ENCODE measurements around the gene FILIP1L. TPM values are rescaled to one million over a fixed set of nuclear protein-coding genes. Genes with fewer than 3 reads are reported as not detected.

The FILIP1L gene
- total RNA-seq, 1 experiment from 2014 or later = 15.5 TPM

GRCh38 chr3:99805160-99805559 is 309.1 kb downstream of the FILIP1L start:
- DNase-seq = no peak
- Histone ChIP-seq H3K27me3 (replicated peaks; ENCODE audit: control insufficient read depth, insufficient read depth, low read length) (no peaks in the 10 kb centered on the region), H3K36me3 (ENCODE audit: control insufficient read depth, insufficient read depth, low read length) (no peaks in the 10 kb centered on the region), H3K4me3 (ENCODE audit: low read depth, low read length) (no peak overlapping the region), H3K4me1 (no peaks in the 10 kb centered on the region), H3K9me3 (peaks cover 15% of the 10 kb centered on the region)
- Mint-ChIP-seq H3K27me3 (ENCODE audit: insufficient read depth, unreplicated experiment) (no peaks in the 10 kb centered on the region), H3K4me3 (ENCODE audit: unreplicated experiment) (no peak overlapping the region), H3K36me3 (ENCODE audit: insufficient read depth, unreplicated experiment) (peaks cover 6% of the 10 kb centered on the region), H3K4me1 (ENCODE audit: low read depth, unreplicated experiment) (no peaks in the 10 kb centered on the region), H3K9me3 (ENCODE audit: unreplicated experiment) (peaks cover 40% of the 10 kb centered on the region), H3K27ac (ENCODE audit: unreplicated experiment) (no peak overlapping the region)
- CTCF ChIA-PET = no interaction called here
- intact Hi-C loops (cut with micrococcal nuclease; ENCODE audit: unreplicated experiment) = no loop called here
- POLR2A ChIA-PET = no interaction called here
- no TSS peak for BruUV-seq (replicated peaks)
- no peak for TF ChIP-seq CTCF (IDR thresholded peaks at IDR 0.05; ENCODE audit: insufficient read depth in 1 of 2, low read depth in 1 of 2, low read length in 1 of 2, severe bottlenecking in 1 of 2, unreplicated experiment in 1 of 2)

- BruUV-seq (replicated peaks) = no TSS peak
- H3K4me3 ChIP-seq (ENCODE audit: low read depth, low read length) = no peak overlapping the region
These were observed 311.0 kb downstream of the FILIP1L start for GRCh38 chr3:99803297-99803696.

GRCh38 chr3:99799422-99799821 is 314.9 kb downstream of the FILIP1L start:
- Mint-ChIP-seq H3K4me1 (ENCODE audit: low read depth, unreplicated experiment) (no peaks in the 10 kb centered on the region), H3K9me3 (ENCODE audit: unreplicated experiment) (peaks cover 17% of the 10 kb centered on the region), H3K36me3 (ENCODE audit: insufficient read depth, unreplicated experiment) (no peaks in the 10 kb centered on the region), H3K4me3 (ENCODE audit: unreplicated experiment) (no peak overlapping the region), H3K27me3 (ENCODE audit: insufficient read depth, unreplicated experiment) (no peaks in the 10 kb centered on the region), H3K27ac (ENCODE audit: unreplicated experiment) (no peak overlapping the region)
- POLR2A ChIA-PET = no interaction called here
- CTCF ChIA-PET = no interaction called here
- H3K9me3 ChIP-seq = no peaks in the 10 kb centered on the region; the same call in 1 of the 2 replicates
- H3K36me3 ChIP-seq (ENCODE audit: control insufficient read depth, insufficient read depth, low read length) = no peaks in the 10 kb centered on the region
- intact Hi-C loops (cut with micrococcal nuclease; ENCODE audit: unreplicated experiment) = no loop called here
- H3K27me3 ChIP-seq (replicated peaks; ENCODE audit: control insufficient read depth, insufficient read depth, low read length) = no peaks in the 10 kb centered on the region
- no peak for TF ChIP-seq CTCF (IDR thresholded peaks at IDR 0.05; ENCODE audit: insufficient read depth in 1 of 2, low read depth in 1 of 2, low read length in 1 of 2, severe bottlenecking in 1 of 2, unreplicated experiment in 1 of 2)
- H3K4me3 ChIP-seq (ENCODE audit: low read depth, low read length) = no peak overlapping the region
- no peaks in the 10 kb centered on the region for H3K4me1 ChIP-seq
- no TSS peak for BruUV-seq (replicated peaks)
- no peak for DNase-seq

More at GRCh38 chr3:99803297-99803696, 311.0 kb downstream of the FILIP1L start:
- peaks cover 40% of the 10 kb centered on the region for H3K9me3 Mint-ChIP-seq (ENCODE audit: unreplicated experiment)
- ChIA-PET CTCF (no interaction called here), POLR2A (no interaction called here)
- no peaks in the 10 kb centered on the region for H3K27me3 ChIP-seq (replicated peaks; ENCODE audit: control insufficient read depth, insufficient read depth, low read length)
- H3K4me1 Mint-ChIP-seq (ENCODE audit: low read depth, unreplicated experiment) = no peaks in the 10 kb centered on the region
- intact Hi-C loops (cut with micrococcal nuclease; ENCODE audit: unreplicated experiment) = no loop called here
- H3K27me3 Mint-ChIP-seq (ENCODE audit: insufficient read depth, unreplicated experiment) = no peaks in the 10 kb centered on the region
- H3K4me1 ChIP-seq = no peaks in the 10 kb centered on the region
- no peaks in the 10 kb centered on the region for H3K36me3 ChIP-seq (ENCODE audit: control insufficient read depth, insufficient read depth, low read length)
- H3K27ac Mint-ChIP-seq (ENCODE audit: unreplicated experiment) = no peak overlapping the region
- no peak overlapping the region for H3K4me3 Mint-ChIP-seq (ENCODE audit: unreplicated experiment)
- DNase-seq = no peak
- peaks cover 15% of the 10 kb centered on the region for H3K9me3 ChIP-seq
- TF ChIP-seq CTCF (IDR thresholded peaks at IDR 0.05; ENCODE audit: insufficient read depth in 1 of 2, low read depth in 1 of 2, low read length in 1 of 2, severe bottlenecking in 1 of 2, unreplicated experiment in 1 of 2) = no peak
- peaks cover 6% of the 10 kb centered on the region for H3K36me3 Mint-ChIP-seq (ENCODE audit: insufficient read depth, unreplicated experiment)
